ENCODE results near the gene ATXN2L.
"Not testable (repeated sequence)": the region's sequence is repeated elsewhere in the genome, so short reads cannot be mapped to it uniquely, and the experiment has no call there.

ATXN2L gene

GRCh38 chr16:28879841-28880588 is 57.2 kb downstream of the ATXN2L start:
- DNase-seq (ENCODE audit: low read depth, low spot score), result no peak
- Histone ChIP-seq H3K4me3 (ENCODE audit: low read length) (peak overlapping the region; percentile 65; the same call in 1 of the 2 replicates), H3K36me3 (ENCODE audit: control insufficient read depth, insufficient read depth, low read length) (no peaks in the 10 kb centered on the region), H3K27ac (ENCODE audit: low read length) (no peak overlapping the region), H3K27me3 (ENCODE audit: control insufficient read depth, insufficient read depth, low read length) (no peaks in the 10 kb centered on the region), H3K4me1 (ENCODE audit: control insufficient read depth, insufficient read depth, low read length) (peaks cover 10% of the 10 kb centered on the region), H3K9me3 (ENCODE audit: control insufficient read depth, insufficient read depth, low read length) (no peaks in the 10 kb centered on the region)
- WGBS (ENCODE audit: insufficient coverage, insufficient read length), result no CpG with 5 or more reads among the region's 66 CpGs

GRCh38 chr16:28880589-28880915 is 57.8 kb downstream of the ATXN2L start:
- no peak for DNase-seq (ENCODE audit: low read depth, low spot score)
- WGBS (ENCODE audit: insufficient coverage, insufficient read length), result no CpG with 5 or more reads among the region's 11 CpGs
- Histone ChIP-seq H3K27ac (ENCODE audit: low read length) (no peak overlapping the region), H3K4me3 (ENCODE audit: low read length) (no peak overlapping the region; the same call in 1 of the 2 replicates), H3K4me1 (ENCODE audit: control insufficient read depth, insufficient read depth, low read length) (peaks cover 10% of the 10 kb centered on the region), H3K9me3 (ENCODE audit: control insufficient read depth, insufficient read depth, low read length) (no peaks in the 10 kb centered on the region), H3K36me3 (ENCODE audit: control insufficient read depth, insufficient read depth, low read length) (no peaks in the 10 kb centered on the region), H3K27me3 (ENCODE audit: control insufficient read depth, insufficient read depth, low read length) (no peaks in the 10 kb centered on the region)

- Histone ChIP-seq H3K27ac (ENCODE audit: low read length) (no peak overlapping the region), H3K4me1 (ENCODE audit: control insufficient read depth, insufficient read depth, low read length) (peaks cover 10% of the 10 kb centered on the region), H3K4me3 (ENCODE audit: low read length) (no peak overlapping the region; the same call in 1 of the 2 replicates), H3K27me3 (ENCODE audit: control insufficient read depth, insufficient read depth, low read length) (no peaks in the 10 kb centered on the region), H3K36me3 (ENCODE audit: control insufficient read depth, insufficient read depth, low read length) (no peaks in the 10 kb centered on the region), H3K9me3 (ENCODE audit: control insufficient read depth, insufficient read depth, low read length) (no peaks in the 10 kb centered on the region)
- no CpG with 5 or more reads among the region's 4 CpGs for WGBS (ENCODE audit: insufficient coverage, insufficient read length)
- DNase-seq (ENCODE audit: low read depth, low spot score), result no peak
Measured at GRCh38 chr16:28880955-28881354, 58.2 kb downstream of the ATXN2L start.

- H3K36me3 ChIP-seq (ENCODE audit: control insufficient read depth, insufficient read depth, low read length); H3K9me3 ChIP-seq (ENCODE audit: control insufficient read depth, insufficient read depth, low read length); DNase-seq (ENCODE audit: low read depth, low spot score); H3K27ac ChIP-seq (ENCODE audit: low read length); H3K27me3 ChIP-seq (ENCODE audit: control insufficient read depth, insufficient read depth, low read length); H3K4me3 ChIP-seq (ENCODE audit: low read length): not testable (repeated sequence)
- H3K4me1 ChIP-seq (ENCODE audit: control insufficient read depth, insufficient read depth, low read length), result peaks cover 10% of the 10 kb centered on the region
- WGBS (ENCODE audit: insufficient coverage, insufficient read length), result no CpG with 5 or more reads among the region's 4 CpGs
Measured at GRCh38 chr16:28881565-28881964, 58.8 kb downstream of the ATXN2L start.

- H3K27ac ChIP-seq (ENCODE audit: low read length), result no peak overlapping the region
- no peaks in the 10 kb centered on the region for H3K27me3 ChIP-seq (ENCODE audit: control insufficient read depth, insufficient read depth, low read length)
- WGBS (ENCODE audit: insufficient coverage, insufficient read length), result no CpG with 5 or more reads among the region's 24 CpGs
- H3K36me3 ChIP-seq (ENCODE audit: control insufficient read depth, insufficient read depth, low read length), result no peaks in the 10 kb centered on the region
- H3K4me1 ChIP-seq (ENCODE audit: control insufficient read depth, insufficient read depth, low read length), result peaks cover 10% of the 10 kb centered on the region
- no peak overlapping the region for H3K4me3 ChIP-seq (ENCODE audit: low read length)
- no peaks in the 10 kb centered on the region for H3K9me3 ChIP-seq (ENCODE audit: control insufficient read depth, insufficient read depth, low read length)
- DNase-seq (ENCODE audit: low read depth, low spot score), result no peak
Measured at GRCh38 chr16:28882551-28883160, 59.9 kb downstream of the ATXN2L start.

GRCh38 chr16:28883221-28883996 is 60.6 kb downstream of the ATXN2L start:
- no peak overlapping the region for H3K27ac ChIP-seq (ENCODE audit: low read length)
- H3K27me3 ChIP-seq (ENCODE audit: control insufficient read depth, insufficient read depth, low read length), result no peaks in the 10 kb centered on the region
- no CpG with 5 or more reads among the region's 25 CpGs for WGBS (ENCODE audit: insufficient coverage, insufficient read length)
- H3K4me3 ChIP-seq (ENCODE audit: low read length), result no peak overlapping the region
- no peaks in the 10 kb centered on the region for H3K36me3 ChIP-seq (ENCODE audit: control insufficient read depth, insufficient read depth, low read length)
- peaks cover 10% of the 10 kb centered on the region for H3K4me1 ChIP-seq (ENCODE audit: control insufficient read depth, insufficient read depth, low read length)
- H3K9me3 ChIP-seq (ENCODE audit: control insufficient read depth, insufficient read depth, low read length), result no peaks in the 10 kb centered on the region
- DNase-seq (ENCODE audit: low read depth, low spot score), result no peak

- no peak for DNase-seq (ENCODE audit: low read depth, low spot score)
- Histone ChIP-seq H3K4me1 (ENCODE audit: control insufficient read depth, insufficient read depth, low read length) (peaks cover 10% of the 10 kb centered on the region), H3K36me3 (ENCODE audit: control insufficient read depth, insufficient read depth, low read length) (no peaks in the 10 kb centered on the region), H3K27me3 (ENCODE audit: control insufficient read depth, insufficient read depth, low read length) (no peaks in the 10 kb centered on the region), H3K4me3 (ENCODE audit: low read length) (no peak overlapping the region), H3K27ac (ENCODE audit: low read length) (no peak overlapping the region), H3K9me3 (ENCODE audit: control insufficient read depth, insufficient read depth, low read length) (no peaks in the 10 kb centered on the region)
- WGBS (ENCODE audit: insufficient coverage, insufficient read length), result no CpG with 5 or more reads among the region's 6 CpGs
Measured at GRCh38 chr16:28884045-28884444, 61.2 kb downstream of the ATXN2L start.
